ENCODE data around the gene KHNYN. TPM values are rescaled to one million over a fixed set of nuclear protein-coding genes. Genes with fewer than 3 reads are reported as not detected.

Gene KHNYN
- total and polyA plus RNA-seq, 2 of the 8 experiments (the other 6 are each of a cell fraction or from before 2014, with no cell fraction given), result 7.6 to 22.3 TPM

GRCh38 chr14:24390701-24391468, 38.9 kb upstream of the KHNYN start (continued):
- TF ChIP-seq JUND (IDR thresholded peaks at IDR 0.05; ENCODE audit: low read length) (no peak), CEBPB (IDR thresholded peaks at IDR 0.05; ENCODE audit: low read depth, low read length) (no peak), BCL11A (IDR thresholded peaks at IDR 0.05; ENCODE audit: low read depth in 2 of 2, low read length in 2 of 2) (no peak), BRCA1 (IDR thresholded peaks at IDR 0.05; ENCODE audit: low read depth, low read length) (no peak), GTF2F1 (IDR thresholded peaks at IDR 0.05; ENCODE audit: borderline replicate concordance, low read depth, low read length) (no peak), TCF12 (IDR thresholded peaks at IDR 0.05; ENCODE audit: low read depth, low read length) (no peak), POLR2A (IDR thresholded peaks at IDR 0.05; ENCODE audit: control extremely low read depth in 1 of 2, low read depth in 2 of 2, low read length in 2 of 2) (no peak), SIRT6 (IDR thresholded peaks at IDR 0.05; ENCODE audit: low read length) (no peak)
